GDM1 (cell line): ENCODE measurements around the gene KIF23.
A peak's percentile ranks its signal among the peaks of the same experiment; 100 is the strongest.

Experiments
- DNase-seq: peaks from one replicate; lab custom pipeline; 2025; lab: John Stamatoyannopoulos, UW

KIF23 gene

GRCh38 chr15:69394556-69395282 is 19.4 kb upstream of the KIF23 start:
- DNase-seq, result peak; percentile 82

DNA sequence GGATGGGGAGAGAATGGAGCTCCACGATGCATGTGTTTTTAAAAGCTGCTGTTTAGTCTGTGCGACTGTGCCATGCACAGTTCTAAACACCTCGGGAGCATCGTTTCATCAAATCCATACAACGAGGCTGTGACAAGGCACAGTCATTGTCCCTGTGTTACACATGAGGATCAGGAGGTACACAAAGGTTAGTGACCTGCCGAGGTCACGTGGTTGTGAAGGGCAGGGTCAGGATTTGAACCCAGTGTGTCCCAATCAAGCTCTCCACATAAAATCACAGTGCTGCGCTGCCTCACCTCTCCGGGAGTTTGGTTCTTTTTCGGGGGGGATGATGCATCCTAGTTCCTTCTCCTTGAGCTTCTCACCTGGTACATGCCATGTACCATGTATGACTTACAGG is 18.7 kb upstream of the KIF23 start:
- DNase-seq, result no peak

DNA sequence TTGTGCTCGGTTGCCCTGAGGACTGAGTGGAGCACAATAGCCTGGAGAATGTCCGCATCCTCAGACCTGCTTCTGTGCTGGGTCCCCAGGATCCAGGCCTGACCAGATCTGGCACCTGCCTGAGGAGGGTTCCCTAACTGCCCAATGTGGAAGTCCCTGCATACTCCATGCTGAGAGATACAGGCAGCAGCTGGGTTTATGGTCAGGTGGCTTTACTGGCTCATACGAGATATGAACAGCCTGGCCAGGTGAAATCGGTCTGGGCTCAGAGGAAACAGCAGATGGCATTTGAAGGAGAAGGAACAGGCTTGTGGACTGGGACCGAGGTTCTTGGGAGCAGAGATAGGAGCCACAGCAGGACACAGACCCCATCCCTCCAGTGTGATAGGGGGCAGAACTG is 18.2 kb upstream of the KIF23 start:
- no peak for DNase-seq

DNA sequence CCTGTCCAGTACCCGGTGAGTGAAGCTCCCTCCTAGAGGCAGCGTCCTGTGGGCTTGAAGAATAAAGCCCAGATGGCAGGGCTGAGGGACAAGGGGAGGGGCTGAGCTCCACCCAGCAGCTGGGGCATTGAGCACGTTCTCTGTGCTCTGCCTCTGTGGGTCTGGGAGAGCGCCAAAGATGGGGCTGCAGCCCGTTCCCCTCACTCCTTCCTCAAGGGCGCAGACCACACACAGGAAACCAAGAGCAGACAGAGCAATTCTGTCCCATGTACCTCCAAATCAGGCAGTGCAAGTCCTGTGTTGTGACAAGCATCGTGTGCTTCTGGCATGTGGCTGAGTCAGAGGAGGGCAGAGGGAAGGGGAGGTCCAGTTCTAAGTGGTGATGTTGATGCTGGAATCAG is 15.7 kb upstream of the KIF23 start:
- DNase-seq, result peak; percentile 80

DNA sequence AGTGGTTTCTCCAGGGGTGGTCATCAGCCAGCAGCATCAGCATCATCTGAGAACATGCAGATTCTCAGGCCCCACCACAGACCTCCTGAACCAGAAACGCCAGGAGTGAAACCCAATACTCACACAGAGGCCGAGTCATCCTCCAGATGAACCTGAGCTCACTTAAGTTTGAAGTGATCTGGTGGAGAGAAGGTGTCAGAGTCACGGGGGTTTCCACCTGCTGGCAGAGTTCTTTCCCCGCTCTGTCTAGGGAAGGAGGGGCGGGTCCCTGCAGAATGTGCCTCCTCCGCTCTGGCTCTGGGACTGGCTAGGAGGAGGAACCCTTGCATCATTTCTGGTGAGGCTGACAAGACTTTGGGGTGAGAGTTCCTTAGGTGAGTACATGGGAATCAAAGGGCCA is 13.3 kb upstream of the KIF23 start:
- no peak for DNase-seq

DNA sequence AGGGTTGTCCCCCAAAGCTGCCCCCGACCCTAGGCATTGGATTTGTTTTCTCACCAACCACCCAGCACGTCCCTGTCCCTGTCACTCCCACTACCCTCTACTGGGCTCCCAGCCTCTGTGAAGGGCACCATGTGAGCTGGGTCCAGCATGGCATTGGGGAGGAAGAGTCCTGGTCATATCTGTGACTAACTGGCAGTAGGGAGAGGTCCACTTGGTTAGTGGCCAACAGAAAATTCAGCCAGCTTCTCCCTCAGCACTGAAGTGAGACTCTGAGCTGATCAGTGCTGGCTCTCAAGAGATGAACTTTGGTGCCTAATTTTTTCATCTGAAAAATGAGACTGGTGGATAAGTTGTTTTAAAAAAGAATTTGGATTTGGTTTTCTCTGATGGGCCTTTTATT is 11.3 kb upstream of the KIF23 start:
- DNase-seq, result no peak

DNA sequence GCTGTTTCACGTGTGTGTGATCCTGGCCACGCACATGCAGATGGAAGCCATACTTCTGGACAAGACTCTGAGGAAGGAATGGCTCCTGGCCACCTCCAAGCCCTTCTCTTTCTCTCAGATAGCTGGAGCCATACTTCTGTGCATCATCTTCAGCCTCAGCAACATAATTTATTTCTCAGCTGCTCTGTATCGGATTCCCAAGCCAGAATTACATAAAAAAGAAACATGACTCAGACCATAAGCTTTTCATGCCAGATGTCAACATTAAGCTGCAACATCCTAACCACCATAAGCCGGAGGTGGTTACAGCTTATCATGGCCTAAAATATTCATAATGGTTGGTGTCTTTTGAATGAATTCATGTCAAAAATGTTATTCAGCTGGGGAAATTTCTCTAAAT is 10.6 kb upstream of the KIF23 start:
- DNase-seq, result no peak

DNA sequence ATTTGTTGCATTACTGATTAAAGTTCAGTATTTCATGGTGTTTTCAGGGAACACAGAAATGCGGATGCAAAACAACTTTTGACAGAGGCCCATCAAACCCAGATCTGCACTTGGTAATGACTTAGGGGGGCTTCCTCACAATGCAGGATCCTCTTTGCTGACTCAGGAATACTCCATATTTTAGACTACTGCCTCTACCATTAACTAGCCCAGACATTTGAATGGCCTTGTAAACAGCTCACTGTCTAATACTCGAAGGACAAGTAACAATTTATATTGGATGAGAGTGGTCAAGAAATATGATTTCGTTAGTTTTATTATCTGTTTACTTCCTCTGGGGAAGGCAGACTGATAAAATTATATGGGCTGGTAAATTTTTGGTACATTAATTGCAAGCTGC is 9.0 kb upstream of the KIF23 start:
- DNase-seq, result no peak

- no peak for DNase-seq
Measured at GRCh38 chr15:69407719-69408400, 6.3 kb upstream of the KIF23 start.

DNA sequence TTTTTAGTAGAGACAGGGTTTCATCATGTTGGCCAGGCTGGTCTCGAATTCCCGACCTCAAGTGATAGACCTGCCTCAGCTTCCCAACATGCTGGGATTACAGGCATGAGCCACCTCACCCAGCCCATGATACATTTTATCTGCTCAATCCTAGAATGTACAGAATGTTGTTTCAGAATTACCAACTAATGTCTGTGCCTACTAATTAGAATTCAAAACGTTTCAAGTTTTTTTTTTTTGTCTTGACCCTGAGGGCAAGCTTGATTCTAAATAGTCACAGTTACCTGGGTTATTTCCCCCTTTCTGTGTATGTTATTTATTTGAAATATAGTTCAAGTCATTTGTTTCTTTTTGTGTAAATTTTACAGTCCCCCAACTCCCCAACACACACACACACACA is 5.3 kb upstream of the KIF23 start:
- DNase-seq, result no peak

DNA sequence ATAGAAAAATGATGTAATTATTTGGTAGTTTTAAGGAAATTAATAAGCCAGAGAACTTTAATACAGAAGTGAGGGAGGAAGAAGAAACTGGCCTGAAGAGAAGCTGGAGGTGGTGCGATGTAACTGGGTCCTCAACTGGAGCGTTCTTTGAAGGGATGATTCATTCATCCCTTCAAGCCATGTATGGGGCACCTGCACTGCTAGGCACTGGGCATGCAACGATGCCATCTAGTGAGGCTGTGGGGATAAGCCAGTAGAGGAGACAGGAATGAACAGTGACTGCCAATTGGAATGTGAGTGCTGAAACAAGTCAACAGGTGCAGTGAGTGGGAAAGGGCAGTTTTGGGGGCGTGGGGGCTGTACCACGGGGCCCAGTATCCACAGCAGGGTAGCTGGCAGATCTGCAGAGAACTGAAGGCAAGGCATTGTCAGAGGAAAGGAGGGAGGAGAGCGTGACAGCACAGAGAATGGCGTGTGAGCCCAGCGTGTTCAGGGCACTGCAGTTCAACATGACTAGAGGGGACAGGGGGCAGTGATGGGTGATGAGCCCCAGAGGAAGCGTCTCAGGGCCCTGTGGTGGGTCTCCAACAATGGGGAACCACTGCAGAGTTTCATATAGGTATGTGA is 3.8 kb upstream of the KIF23 start:
- peak; percentile 6 for DNase-seq

DNA sequence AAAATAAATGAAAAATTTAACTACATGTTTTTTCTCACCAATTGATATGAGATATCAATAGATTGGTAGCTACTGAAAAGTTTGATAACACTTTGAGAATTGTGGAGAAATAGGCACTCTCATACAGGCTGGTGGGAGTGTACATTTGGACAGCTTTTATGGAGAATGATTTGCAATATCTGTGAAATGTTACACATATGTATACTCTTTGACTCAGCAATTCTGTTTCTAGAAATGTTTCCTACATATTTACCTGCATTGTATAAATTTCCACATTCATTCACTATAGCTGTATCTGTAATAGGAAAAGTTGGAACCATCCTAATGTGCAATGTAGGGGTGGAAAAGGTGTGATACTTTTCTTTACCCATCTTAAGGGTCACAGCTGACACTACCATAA is 1.9 kb upstream of the KIF23 start:
- no peak for DNase-seq

- no peak for DNase-seq
Measured at GRCh38 chr15:69412701-69413100, 1.4 kb upstream of the KIF23 start.

DNA sequence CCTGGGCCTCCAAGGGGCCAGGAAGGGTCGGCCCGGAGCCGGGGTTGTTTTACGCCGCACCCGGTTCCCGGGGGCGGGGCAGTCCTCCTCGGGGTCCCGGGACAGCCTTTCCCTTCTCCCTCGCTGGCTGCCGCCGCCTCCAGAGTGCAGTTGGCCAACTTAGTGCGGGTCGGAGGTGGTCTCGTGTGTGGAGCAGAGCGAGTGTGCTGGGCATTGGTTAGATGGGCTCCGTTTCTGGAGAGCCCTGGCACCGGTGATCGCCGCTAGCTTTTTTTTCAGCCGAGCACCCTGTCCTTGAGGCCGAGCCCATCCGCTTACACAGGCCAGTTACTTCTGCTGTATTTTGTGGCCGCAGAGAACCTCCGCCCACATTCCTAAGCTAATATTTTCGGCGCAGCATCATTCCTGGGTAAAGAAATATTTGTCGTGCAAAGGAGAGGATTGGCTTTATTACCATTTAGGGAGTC is 585 bp downstream of the KIF23 start:
- no peak for DNase-seq

DNA sequence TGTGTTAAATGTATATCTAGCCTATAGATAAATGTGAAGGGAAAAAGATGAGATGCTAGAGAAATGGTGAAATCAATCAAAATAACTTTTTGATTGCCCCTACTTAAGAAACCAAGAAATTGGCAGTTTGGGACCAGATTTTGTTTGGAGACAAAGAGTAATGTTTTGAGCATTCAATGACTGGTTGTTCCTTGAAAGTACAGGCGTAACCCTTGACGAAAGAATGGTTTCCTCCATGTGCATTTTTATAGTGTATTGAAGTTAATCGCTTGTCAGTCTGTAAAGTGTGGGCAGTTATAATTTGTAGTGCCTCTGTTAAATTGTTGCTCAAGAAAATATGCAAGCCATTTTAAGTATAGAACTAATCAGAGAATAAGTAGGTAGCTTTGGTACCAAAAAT is 1.2 kb downstream of the KIF23 start:
- no peak for DNase-seq

DNA sequence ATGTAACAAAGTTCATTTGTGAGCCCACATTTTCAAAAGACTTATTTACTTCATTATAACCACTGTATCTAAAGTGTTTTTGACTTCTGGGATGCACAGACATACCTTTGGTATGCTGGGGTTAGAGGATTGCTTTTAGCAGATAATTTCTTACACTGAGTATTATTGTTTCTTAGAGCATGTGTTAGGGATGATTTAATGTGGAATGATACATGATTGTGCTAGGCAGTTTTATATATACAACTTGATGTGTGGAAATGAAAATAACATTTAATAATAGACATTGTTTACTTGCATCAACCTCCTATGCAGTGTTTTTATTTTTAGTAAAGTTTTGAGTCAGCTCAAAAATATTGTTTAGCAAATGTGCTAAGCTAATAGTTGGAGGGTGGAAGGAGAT is 3.4 kb downstream of the KIF23 start:
- DNase-seq, result no peak

DNA sequence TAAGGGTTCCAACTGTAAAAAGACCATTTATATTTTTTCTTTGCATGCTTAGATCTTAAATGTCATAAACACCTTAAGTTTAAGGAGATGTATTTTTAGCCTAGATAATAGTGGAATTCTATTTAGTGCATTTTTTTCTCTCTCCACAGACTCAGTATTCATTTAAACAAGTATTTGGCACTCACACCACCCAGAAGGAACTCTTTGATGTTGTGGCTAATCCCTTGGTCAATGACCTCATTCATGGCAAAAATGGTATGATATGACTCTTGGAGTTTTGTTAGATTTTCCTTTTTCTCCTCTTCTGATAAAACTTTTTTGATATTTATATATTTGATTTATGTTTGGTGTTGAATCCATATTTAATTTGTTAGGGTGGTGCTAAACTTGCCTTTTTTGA is 7.3 kb downstream of the KIF23 start:
- no peak for DNase-seq

DNA sequence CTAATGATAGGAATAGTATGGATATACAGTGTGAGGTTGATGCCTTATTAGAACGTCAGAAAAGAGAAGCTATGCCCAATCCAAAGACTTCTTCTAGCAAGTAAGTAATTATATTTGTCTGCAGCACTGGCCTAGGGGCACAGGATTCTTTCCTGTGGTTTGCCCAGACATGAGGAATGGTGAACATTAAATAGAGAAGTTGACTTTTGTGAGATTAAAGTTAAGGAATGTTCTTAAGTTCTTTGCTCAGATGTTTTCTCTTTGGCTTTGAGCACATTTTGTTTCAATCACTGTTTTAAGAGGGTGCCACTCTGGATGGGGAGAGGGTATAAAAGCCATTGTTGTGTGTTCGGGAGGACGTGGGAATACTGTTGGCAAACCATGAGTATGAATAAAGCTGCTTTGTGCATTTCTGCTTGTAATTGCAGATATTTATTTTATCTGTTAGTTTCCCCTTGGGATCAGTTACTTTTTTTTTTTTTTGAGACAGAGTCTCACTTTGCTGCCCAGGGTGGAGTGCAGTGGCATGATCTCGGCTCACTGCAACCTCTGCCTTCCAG is 8.3 kb downstream of the KIF23 start:
- DNase-seq, result no peak

GRCh38 chr15:69424001-69424400 is 9.9 kb downstream of the KIF23 start:
- no peak for DNase-seq

DNA sequence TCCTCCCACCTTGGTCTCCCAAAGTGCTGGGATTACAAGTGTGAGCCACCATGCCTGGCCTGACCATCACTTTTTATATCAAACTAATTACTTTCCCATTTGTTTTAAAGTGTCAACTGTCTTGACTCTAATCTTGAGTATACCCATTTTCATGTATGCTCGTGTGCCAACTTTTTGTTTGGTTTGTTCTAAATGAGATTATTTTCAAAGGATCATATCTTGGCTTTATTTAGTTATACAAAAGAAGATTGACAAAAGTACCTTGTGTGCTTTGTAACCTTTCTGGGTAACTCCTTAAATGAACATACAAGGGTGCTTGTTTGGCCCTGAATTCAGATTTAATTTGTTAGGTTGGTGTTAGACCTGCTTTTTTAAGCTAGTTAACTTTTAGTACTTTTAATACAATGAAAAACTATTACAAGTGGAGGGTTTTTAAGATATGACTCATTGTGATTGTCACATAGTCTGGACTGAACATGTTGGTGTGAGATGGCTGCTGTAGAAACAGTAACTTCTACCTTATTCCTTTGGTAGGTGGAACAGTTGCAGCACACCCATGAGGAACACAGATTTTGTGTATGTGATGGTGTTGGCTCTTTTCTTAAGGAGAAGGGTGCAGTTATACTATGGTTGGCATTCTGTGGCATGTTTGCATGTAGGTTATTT is 10.7 kb downstream of the KIF23 start:
- DNase-seq, result no peak

DNA sequence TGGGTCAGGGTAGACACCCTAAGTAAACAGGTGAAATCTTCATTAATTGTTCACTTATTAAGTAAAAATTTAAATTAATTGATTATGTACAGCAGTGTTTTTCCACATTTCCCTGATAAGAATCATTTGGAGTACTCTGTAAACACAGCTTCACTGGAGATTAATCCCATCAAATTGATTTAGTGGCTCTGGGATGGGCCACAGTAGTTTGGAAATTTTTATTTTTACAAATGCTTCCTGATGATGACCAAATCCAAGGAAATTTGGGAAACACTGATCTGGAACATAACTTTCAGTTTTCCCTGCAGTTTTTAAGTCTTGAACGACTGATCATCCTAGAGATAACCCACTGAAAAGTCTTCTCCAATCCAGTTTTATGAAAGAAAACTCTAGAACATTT is 19.7 kb downstream of the KIF23 start:
- DNase-seq, result no peak

GRCh38 chr15:69434238-69434637 is 20.1 kb downstream of the KIF23 start:
- DNase-seq, result no peak

- DNase-seq, result no peak
Measured at GRCh38 chr15:69434679-69435078, 20.5 kb downstream of the KIF23 start.
